ENCODE results near the gene SHH. TPM values are rescaled to one million over a fixed set of nuclear protein-coding genes. Genes with fewer than 3 reads are reported as not detected.

Gene SHH
- total RNA-seq, 2 donors from 2014 or later, result 0.05 to 0.10 TPM

DNA sequence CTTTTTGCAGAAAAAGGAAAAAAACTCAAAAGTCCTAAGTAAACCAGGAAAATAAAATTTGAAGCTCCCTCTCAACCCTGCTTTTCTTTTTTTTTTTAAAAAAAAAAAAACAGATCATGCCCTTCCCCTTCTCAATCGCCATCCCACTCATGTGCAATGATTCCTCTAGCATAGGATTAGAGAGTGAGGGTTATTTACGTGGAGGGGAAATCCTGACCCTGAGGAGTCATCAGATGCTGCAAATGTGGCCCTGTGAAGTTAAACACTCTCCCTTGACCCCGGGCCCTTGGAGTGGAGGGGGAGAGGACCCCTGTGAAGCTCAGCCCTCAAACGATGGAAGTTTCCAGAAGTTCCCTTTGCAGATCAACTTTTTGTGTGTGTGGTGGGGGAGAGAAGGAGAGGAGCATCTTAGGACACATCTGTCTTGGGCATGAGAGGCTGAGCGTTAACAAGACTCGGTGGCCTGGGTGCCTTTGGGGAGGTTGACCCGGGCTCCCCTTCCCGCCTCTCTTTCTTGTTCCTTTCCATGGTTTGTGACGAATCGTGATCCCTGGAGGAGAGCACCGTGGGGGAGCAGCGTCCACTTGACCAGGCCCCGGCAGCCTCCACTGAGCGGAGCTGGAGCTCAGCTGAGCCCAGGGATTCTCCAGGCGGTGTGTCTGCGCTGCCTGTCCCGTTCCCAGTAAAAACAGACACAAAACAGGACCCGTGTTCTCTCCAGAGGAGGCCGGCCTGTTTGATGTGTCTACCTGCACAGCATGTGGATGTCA lies 1.5 kb upstream of the SHH start:
- H3K36me3 Mint-ChIP-seq (ENCODE audit: insufficient read depth in 2 of 2), result no peaks in the 10 kb centered on the region
- ATAC-seq (replicated peaks in 1 of 2) (no peak), DNase-seq (no peak)
- H3K27ac Mint-ChIP-seq, result no peak overlapping the region
- H3K9me3 Mint-ChIP-seq, result no peaks in the 10 kb centered on the region
- no peak overlapping the region for H3K4me3 Mint-ChIP-seq
- peaks cover 15% of the 10 kb centered on the region for H3K4me1 Mint-ChIP-seq (ENCODE audit: low read depth)
- peaks cover 55% of the 10 kb centered on the region for H3K27me3 Mint-ChIP-seq (ENCODE audit: low read depth)

DNA sequence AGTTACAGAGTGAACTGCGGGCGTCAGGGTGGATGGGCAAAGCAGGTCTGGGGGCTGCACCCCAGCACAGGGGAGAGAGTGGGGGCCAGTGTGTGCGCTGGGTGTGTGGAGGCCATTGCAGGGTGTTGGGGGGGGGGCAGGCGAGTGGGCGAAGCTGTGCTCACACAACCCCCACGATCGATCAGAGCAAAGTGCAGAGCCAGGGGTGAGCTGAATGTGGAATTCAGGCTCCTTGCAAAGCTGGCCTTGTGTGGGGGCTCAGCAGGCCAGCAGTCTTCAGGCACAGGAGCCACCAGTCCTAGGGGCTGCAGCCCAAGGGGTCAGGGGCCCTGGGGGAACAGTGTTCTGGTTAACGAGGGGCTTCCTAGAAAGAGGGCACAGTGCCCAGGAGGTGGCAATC lies 862 bp upstream of the SHH start:
- no peak overlapping the region for H3K27ac Mint-ChIP-seq
- H3K4me3 Mint-ChIP-seq, result no peak overlapping the region

DNA sequence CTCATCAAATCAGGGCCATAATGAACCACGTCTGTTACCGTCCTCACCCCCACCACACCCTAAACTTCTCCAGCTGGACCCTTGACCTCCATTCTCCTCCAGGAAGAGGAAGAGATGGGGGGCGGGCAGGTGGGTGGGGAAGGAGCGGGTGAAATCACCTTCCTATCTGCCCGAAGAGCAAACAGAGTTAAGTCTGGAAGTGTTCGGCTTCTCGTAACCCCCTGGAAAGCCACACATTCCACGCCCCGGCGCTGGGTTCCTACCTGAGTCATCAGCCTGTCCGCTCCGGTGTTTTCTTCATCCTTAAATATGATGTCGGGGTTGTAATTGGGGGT lies 736 bp downstream of the SHH start:
- Mint-ChIP-seq H3K27ac (no peak overlapping the region), H3K4me1 (ENCODE audit: low read depth) (peaks cover 28% of the 10 kb centered on the region), H3K9me3 (no peaks in the 10 kb centered on the region), H3K27me3 (ENCODE audit: low read depth) (peaks cover 72% of the 10 kb centered on the region), H3K36me3 (ENCODE audit: insufficient read depth in 2 of 2) (no peaks in the 10 kb centered on the region), H3K4me3 (peak overlapping the region; percentile 67 to 77)
- DNase-seq (no peak), ATAC-seq (replicated peaks in 1 of 2) (no peak)

More for the DNA sequence above, 862 bp upstream of the SHH start:
- H3K36me3 Mint-ChIP-seq (ENCODE audit: insufficient read depth in 2 of 2), result no peaks in the 10 kb centered on the region
- no peaks in the 10 kb centered on the region for H3K9me3 Mint-ChIP-seq
- H3K4me1 Mint-ChIP-seq (ENCODE audit: low read depth), result peaks cover 15% of the 10 kb centered on the region
- ATAC-seq (replicated peaks in 1 of 2) (no peak), DNase-seq (no peak)
- H3K27me3 Mint-ChIP-seq (ENCODE audit: low read depth), result peaks cover 56% of the 10 kb centered on the region

DNA sequence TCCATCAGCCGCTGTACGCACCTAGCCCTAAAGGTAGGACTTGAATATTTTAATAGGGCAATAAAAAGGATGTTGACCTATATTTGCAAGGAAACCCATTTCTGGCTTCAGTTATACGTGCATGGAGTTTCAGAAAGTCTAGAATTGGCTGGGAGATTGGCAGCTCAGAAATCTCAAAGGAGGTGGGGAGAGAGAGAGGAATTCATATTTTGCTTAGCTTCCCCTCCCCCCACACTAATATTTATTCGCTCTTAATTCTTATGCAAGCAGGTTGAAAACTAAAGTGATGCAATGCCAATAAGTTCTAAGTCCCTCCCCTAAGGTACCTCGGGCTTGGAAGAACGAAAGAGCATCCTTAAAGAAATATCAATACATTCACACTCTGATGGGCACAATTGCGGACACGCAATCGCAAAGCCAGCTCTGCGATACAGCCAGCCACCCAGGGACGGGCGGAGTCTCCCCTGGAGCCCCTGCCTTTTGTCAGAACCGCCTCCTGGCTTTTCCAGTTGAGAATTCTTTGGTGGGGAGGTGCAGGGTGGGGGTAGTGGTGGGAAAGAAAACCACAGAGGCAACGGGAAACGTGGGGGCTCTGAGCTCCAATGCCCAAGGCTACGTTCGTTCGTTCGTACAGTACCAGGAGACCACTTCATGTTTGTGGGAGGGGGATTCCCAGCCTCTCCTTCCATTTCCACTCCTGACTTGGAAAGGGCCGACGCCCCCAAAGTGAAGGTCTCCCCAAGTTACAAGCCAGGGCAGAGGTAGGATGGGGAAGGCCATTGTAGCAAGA lies 1.3 kb downstream of the SHH start:
- peaks cover 28% of the 10 kb centered on the region for H3K4me1 Mint-ChIP-seq (ENCODE audit: low read depth)
- no peak for ATAC-seq (replicated peaks in 1 of 2)
- DNase-seq, result no peak
- H3K27me3 Mint-ChIP-seq (ENCODE audit: low read depth), result peaks cover 76% of the 10 kb centered on the region
- no peaks in the 10 kb centered on the region for H3K36me3 Mint-ChIP-seq (ENCODE audit: insufficient read depth in 2 of 2)
- no peak overlapping the region for H3K4me3 Mint-ChIP-seq
- H3K27ac Mint-ChIP-seq, result no peak overlapping the region
- no peaks in the 10 kb centered on the region for H3K9me3 Mint-ChIP-seq

DNA sequence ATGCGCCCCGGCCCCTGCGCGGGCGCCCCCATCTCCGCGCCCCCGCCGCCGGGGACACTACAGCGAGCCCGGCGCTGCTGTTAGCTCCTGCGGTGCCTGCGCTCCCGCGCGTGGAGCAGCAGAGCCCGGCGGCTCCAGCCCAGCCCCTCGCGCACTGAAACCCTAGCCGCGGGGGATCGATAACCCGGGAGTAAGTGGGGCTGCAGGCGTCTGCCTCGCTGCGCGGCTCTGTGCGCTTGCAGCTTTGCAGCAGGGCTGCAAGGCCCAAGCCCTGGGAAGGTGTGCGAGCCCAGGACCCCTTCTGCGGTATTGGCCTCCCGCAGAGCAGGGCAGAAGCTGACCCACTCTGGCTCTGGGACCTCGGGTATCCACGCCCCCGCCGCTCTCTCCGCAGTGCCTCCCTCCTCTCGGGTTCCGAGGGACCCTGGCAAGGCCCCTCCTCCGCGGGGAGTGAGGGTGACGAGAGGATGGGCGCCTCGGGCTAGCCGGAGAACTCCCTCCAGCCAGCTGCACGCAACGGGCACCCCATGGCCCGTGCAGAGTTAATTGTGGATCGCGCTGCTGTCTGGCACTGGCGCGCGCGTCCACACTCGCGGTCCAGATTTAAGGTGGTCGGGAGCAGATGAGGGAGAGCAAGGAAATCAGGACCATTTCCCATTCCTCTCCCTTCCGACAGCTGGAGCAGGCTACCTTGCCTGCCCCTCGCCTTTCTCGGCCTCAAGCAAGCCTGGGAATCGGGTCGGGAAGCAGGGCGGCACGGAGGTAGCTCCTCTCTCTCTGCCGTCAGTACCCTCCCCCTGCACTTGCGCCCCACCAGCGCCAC lies 2.1 kb downstream of the SHH start:
- no peaks in the 10 kb centered on the region for H3K36me3 Mint-ChIP-seq (ENCODE audit: insufficient read depth in 2 of 2)
- H3K4me3 Mint-ChIP-seq, result no peak overlapping the region
- ATAC-seq (replicated peaks in 1 of 2) (no peak), DNase-seq (no peak)
- H3K27ac Mint-ChIP-seq, result no peak overlapping the region
- no peaks in the 10 kb centered on the region for H3K9me3 Mint-ChIP-seq
- H3K4me1 Mint-ChIP-seq (ENCODE audit: low read depth), result peaks cover 22% of the 10 kb centered on the region
- H3K27me3 Mint-ChIP-seq (ENCODE audit: low read depth), result peaks cover 71% of the 10 kb centered on the region

GRCh38 chr7:155809332-155809946 lies 2.8 kb downstream of the SHH start:
- DNase-seq, result no peak
- Mint-ChIP-seq H3K9me3 (no peaks in the 10 kb centered on the region), H3K4me3 (no peak overlapping the region), H3K27me3 (ENCODE audit: low read depth) (peaks cover 70% of the 10 kb centered on the region), H3K27ac (no peak overlapping the region), H3K4me1 (ENCODE audit: low read depth) (peaks cover 22% of the 10 kb centered on the region), H3K36me3 (ENCODE audit: insufficient read depth in 2 of 2) (no peaks in the 10 kb centered on the region)
- no peak for ATAC-seq (replicated peaks in 1 of 2)

DNA sequence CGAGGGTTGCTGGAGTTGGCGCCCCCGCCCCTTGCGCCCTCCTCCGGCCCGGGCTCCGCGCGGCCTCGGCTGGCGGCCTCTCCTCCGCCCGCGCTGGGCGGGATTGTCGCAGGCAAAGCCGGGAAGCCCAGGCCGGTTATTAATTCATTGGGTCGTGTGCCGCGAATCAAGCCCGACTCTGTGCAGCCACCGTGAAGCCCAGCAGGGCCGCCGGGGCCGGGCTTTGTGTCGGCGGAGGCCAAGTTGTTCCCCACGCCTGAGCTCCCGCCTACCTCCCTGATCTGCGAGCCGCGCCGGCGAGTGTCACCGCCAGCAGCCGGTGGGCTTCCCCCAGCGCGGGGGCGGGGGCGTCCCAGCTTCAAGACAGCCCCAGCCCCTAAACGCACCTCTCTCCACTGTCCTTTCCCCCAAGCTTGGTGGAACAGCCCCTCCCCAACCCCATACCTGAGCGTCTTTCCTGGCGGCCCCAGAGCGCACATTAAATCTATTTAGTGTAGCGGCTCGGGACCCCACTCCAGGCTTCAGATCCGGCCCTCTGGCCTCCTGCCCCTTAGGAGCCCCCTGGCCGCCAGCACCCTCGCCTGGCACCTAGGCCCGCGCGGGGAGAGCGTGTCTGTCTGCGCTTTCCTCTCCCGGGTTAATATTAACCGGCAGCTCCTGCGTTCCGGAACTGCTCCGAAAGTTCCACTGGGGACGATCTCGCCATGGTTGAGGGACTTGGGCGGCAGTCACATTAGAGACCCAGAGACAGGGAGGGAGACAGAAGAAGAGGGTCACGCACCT lies 3.5 kb downstream of the SHH start:
- no peak for DNase-seq
- no peak overlapping the region for H3K27ac Mint-ChIP-seq

GRCh38 chr7:155807789-155808548 lies 4.3 kb downstream of the SHH start:
- Mint-ChIP-seq H3K4me3 (peak overlapping the region in 1 of 2 donors; percentile 32), H3K27me3 (ENCODE audit: low read depth) (peaks cover 62% of the 10 kb centered on the region), H3K36me3 (ENCODE audit: insufficient read depth in 2 of 2) (no peaks in the 10 kb centered on the region), H3K4me1 (ENCODE audit: low read depth) (peaks cover 26% of the 10 kb centered on the region), H3K27ac (peak overlapping the region; percentile 46), H3K9me3 (no peaks in the 10 kb centered on the region)
- DNase-seq (no peak), ATAC-seq (replicated peaks in 1 of 2) (no peak)

More for the DNA sequence above, 3.5 kb downstream of the SHH start:
- Mint-ChIP-seq H3K27me3 (ENCODE audit: low read depth) (peaks cover 64% of the 10 kb centered on the region), H3K4me3 (peak overlapping the region; percentile 8 to 20), H3K9me3 (no peaks in the 10 kb centered on the region), H3K4me1 (ENCODE audit: low read depth) (peaks cover 22% of the 10 kb centered on the region), H3K36me3 (ENCODE audit: insufficient read depth in 2 of 2) (no peaks in the 10 kb centered on the region)
- ATAC-seq (replicated peaks in 1 of 2), result no peak

- ATAC-seq (replicated peaks in 1 of 2) (no peak), DNase-seq (no peak)
- Mint-ChIP-seq H3K27me3 (ENCODE audit: low read depth) (peaks cover 59% of the 10 kb centered on the region), H3K4me3 (no peak overlapping the region), H3K4me1 (ENCODE audit: low read depth) (peaks cover 24% of the 10 kb centered on the region), H3K27ac (no peak overlapping the region), H3K9me3 (no peaks in the 10 kb centered on the region), H3K36me3 (ENCODE audit: insufficient read depth in 2 of 2) (no peaks in the 10 kb centered on the region)
Observed at GRCh38 chr7:155807065-155807671, 5.1 kb downstream of the SHH start.

- no peak for DNase-seq
- Mint-ChIP-seq H3K36me3 (ENCODE audit: insufficient read depth in 2 of 2) (no peaks in the 10 kb centered on the region), H3K4me1 (ENCODE audit: low read depth) (peaks cover 17% of the 10 kb centered on the region), H3K4me3 (peak overlapping the region; percentile 53 to 63), H3K27me3 (ENCODE audit: low read depth) (peaks cover 57% of the 10 kb centered on the region), H3K27ac (no peak overlapping the region), H3K9me3 (no peaks in the 10 kb centered on the region)
- no peak for ATAC-seq (replicated peaks in 1 of 2)
Observed at GRCh38 chr7:155806096-155806871, 6.0 kb downstream of the SHH start.

DNA sequence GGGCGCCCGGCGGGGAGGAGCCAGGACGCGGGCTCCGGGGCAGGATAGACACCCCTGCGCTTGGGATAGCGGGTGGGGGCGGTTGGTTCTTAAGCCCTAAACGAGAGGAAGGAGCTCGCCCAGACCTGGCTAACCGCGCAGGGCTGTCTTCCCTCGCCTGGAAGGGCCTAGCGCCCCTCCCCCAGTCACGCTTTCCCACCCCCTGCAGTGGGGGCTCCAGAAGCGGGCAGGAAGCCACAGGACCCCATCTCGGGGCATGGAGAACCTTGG lies 6.5 kb downstream of the SHH start:
- H3K36me3 Mint-ChIP-seq (ENCODE audit: insufficient read depth in 2 of 2), result no peaks in the 10 kb centered on the region
- no peaks in the 10 kb centered on the region for H3K9me3 Mint-ChIP-seq
- H3K27me3 Mint-ChIP-seq (ENCODE audit: low read depth), result peaks cover 57% of the 10 kb centered on the region
- H3K4me3 Mint-ChIP-seq, result peak overlapping the region in 1 of 2 donors; percentile 63
- H3K4me1 Mint-ChIP-seq (ENCODE audit: low read depth), result peaks cover 17% of the 10 kb centered on the region
- no peak overlapping the region for H3K27ac Mint-ChIP-seq
- peak; percentile 13 to 16 for ATAC-seq (replicated peaks in 1 of 2)
- DNase-seq, result no peak

Measured in activated T-cell treated with anti-CD3 and anti-CD28 coated beads, Interleukin-2, amount 50 U/mL, for 72 hours (primary cell).